Heart left ventricle (tissue), 13 donors: Measurements from ENCODE around the gene TMEM208.

Experiments used
- CTCF ChIP-seq, 12 donors: fragments of 200-600 bp; sonication (generic) in 4 of 12; IDR thresholded peaks; one replicate each; pipeline versions ENCODE4 v1.5.0 to v1.8.0; 2018 to 2022; ENCODE audit warnings: antibody characterized with exemption in 12 of 12, mild to moderate bottlenecking in 5 of 12
- POLR2A ChIP-seq, 2 donors: fragments of 450-650 bp; IDR thresholded peaks; one replicate each; pipeline ENCODE4 v1.6.1; 2017; ENCODE audit warnings: antibody characterized with exemption in 2 of 2, mild to moderate bottlenecking in 2 of 2, moderate library complexity in 2 of 2
- donor health status: ischemic (EF 13 %, LVEDD 7.1; RV severe dilation, severe dysfunction).
- donor health status: DM: no; HTN: yes; CAD: no.
- donor health status: DM: no; HTN: no; CAD: no.
- donor health status: ischemic (EF 25% LVEDD 6.9; RV normal size, moderate dysfunction).
- donor health status: ischemic (EF 25% LVEDD 5.7; RV mildly dilated, moderate dysfunction).
- donor health status: ischemic (EF 35%, LVEDD 5.7; RV mildly dilated, moderate dysfunction).
- donor health status: nonischemic (EF 11% LVEDD 7.7; RV severe dilation, severe dysfunction).
- donor health status: DM: yes; HTN: yes; CAD: no.
- donor health status: PGD.
- donor health status: ischemic (EF 29% LVEDD 5.4; RV normal size, mild dysfunction).
- donor health status: nonischemic (EF 23%, LVEDD 6.1; RV moderate dilation, normal function).

GRCh38 chr16:67236563-67237395, 9.8 kb downstream of the TMEM208 start:
- no peak for TF ChIP-seq CTCF (IDR thresholded peaks at IDR 0.05)
- TF ChIP-seq POLR2A (IDR thresholded peaks at IDR 0.05) = no peak
